Measurements from ENCODE around the gene LRRC58. TPM values are rescaled to one million over a fixed set of nuclear protein-coding genes. Genes with fewer than 3 reads are reported as not detected.
A peak's percentile ranks its signal among the peaks of the same experiment; 100 is the strongest.

LRRC58 gene
- polyA plus RNA-seq, 2 of the 4 experiments (the other 2 are of a cell fraction): 14.8 to 29.9 TPM

DNA sequence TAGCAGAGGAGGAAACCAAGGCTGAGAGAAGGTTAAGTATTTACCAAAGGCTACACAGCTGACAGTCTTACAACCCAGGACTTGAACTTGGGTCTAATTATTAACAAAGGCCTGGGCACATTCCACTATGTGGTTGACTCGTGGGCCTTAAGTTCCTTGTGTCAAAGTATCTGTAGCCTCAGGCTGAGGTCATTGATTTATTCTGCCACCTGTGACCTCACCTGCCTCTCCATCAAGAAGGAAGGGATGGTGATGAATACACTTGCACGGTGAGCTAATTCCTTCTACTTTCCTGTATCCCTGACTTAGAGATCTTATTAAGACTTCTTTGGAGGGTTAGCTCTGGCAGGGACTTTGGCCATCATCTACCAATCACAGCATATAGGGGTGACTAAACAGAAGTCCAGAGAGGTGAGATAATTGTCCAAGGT, 19.9 kb upstream of the LRRC58 start:
- ChIA-PET POLR2A (no interaction called here), CTCF (interaction anchor here (0.9 to 2.3 kb wide), 2 partner anchors 125 to 190 kb away, joined by 4 to 5 read pairs; no protein-coding TSS in a partner anchor)
- FAIRE-seq: no peak
- DNase-seq (ENCODE audit: low read depth in 1 of 2, low spot score in 1 of 2): no peak
- 12% methylated on average over 2 of the region's 2 CpGs for WGBS (ENCODE audit: missing lambda C conversion rate)
- no peak for ATAC-seq
- Histone ChIP-seq H3K4me3 (no peak overlapping the region), H3K4me1 (no peaks in the 10 kb centered on the region), H3K9me3 (no peaks in the 10 kb centered on the region), H3K27ac (no peak overlapping the region), H3K4me2 (no peak overlapping the region)
- no peak for TF ChIP-seq HOXB13 (CRISPR knock-in tag; IDR thresholded peaks at IDR 0.05; ENCODE audit: low read depth)
- TF ChIP-seq, protein P1, sequence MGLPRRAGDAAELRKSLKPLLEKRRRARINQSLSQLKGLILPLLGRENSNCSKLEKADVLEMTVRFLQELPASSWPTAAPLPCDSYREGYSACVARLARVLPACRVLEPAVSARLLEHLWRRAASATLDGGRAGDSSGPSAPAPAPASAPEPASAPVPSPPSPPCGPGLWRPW (IDR thresholded peaks at IDR 0.05): no peak
- TF ChIP-seq ESRRA (IDR thresholded peaks at IDR 0.05; ENCODE audit: borderline replicate concordance, low read length): no peak
- no peak for TF ChIP-seq PHF8 (IDR thresholded peaks at IDR 0.05; ENCODE audit: borderline replicate concordance, low read depth)
- TF ChIP-seq, protein P2, sequence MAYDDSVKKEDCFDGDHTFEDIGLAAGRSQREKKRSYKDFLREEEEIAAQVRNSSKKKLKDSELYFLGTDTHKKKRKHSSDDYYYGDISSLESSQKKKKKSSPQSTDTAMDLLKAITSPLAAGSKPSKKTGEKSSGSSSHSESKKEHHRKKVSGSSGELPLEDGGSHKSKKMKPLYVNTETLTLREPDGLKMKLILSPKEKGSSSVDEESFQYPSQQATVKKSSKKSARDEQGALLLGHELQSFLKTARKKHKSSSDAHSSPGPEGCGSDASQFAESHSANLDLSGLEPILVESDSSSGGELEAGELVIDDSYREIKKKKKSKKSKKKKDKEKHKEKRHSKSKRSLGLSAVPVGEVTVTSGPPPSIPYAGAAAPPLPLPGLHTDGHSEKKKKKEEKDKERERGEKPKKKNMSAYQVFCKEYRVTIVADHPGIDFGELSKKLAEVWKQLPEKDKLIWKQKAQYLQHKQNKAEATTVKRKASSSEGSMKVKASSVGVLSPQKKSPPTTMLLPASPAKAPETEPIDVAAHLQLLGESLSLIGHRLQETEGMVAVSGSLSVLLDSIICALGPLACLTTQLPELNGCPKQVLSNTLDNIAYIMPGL (CRISPR knock-in tag; IDR thresholded peaks at IDR 0.05; ENCODE audit: borderline replicate concordance): no peak
- TF ChIP-seq JUNB (IDR thresholded peaks at IDR 0.05): no peak

- H3K27ac ChIP-seq: no peak overlapping the region
- FAIRE-seq: no peak
- ChIA-PET CTCF (interaction anchor here (0.9 to 2.3 kb wide), 2 partner anchors 125 to 191 kb away, joined by 4 to 5 read pairs; no protein-coding TSS in a partner anchor), POLR2A (no interaction called here)
- 31% methylated on average over 3 of the region's 3 CpGs for WGBS (ENCODE audit: missing lambda C conversion rate)
- ATAC-seq: no peak
- no peak for DNase-seq (ENCODE audit: low read depth in 1 of 2, low spot score in 1 of 2)
- TF ChIP-seq GATA3 (IDR thresholded peaks at IDR 0.05; ENCODE audit: borderline replicate concordance) (no peak), HOXB13 (CRISPR knock-in tag; IDR thresholded peaks at IDR 0.05; ENCODE audit: low read depth) (no peak), ZFP36 (IDR thresholded peaks at IDR 0.05; ENCODE audit: borderline replicate concordance, partially characterized antibody) (no peak)
- no peaks in the 10 kb centered on the region for H3K4me1 ChIP-seq
- H3K9me3 ChIP-seq: no peaks in the 10 kb centered on the region
- no peak overlapping the region for H3K4me2 ChIP-seq
- H3K4me3 ChIP-seq: no peak overlapping the region
Observed at GRCh38 chr3:120368172-120368571, 19.0 kb upstream of the LRRC58 start.

GRCh38 chr3:120364821-120365220, 15.7 kb upstream of the LRRC58 start:
- TF ChIP-seq JUN (IDR thresholded peaks at IDR 0.05) (no peak), POLR2AphosphoS2 (conservative IDR thresholded peaks at IDR 0.05; ENCODE audit: low read length) (no peak), NR3C1 (IDR thresholded peaks at IDR 0.05) (no peak), HEYL (CRISPR knock-in tag; IDR thresholded peaks at IDR 0.05) (no peak)
- ChIA-PET CTCF (interaction anchor here (0.6 kb wide), 2 partner anchors 66 to 1798 kb away, joined by 3 read pairs; no protein-coding TSS in a partner anchor), POLR2A (no interaction called here)

DNA sequence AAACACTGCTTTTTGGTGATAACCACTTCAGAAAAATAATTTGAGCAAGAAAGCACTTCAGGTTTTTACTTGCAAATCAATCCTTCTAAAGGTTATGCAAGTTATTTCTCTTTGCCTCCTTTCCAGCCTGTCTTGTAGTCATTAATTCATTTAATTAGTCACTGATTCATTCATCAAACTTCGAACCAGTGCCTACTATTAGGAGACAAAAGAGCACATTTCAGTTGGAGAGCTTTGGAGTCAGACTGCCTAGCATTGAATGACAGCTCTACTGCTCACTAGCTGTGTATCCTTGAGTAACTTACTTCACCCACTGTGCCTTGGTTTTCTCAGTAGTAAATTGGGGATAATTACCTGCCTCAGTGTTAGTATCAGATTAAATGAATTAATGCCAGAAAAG, 14.9 kb upstream of the LRRC58 start:
- Histone ChIP-seq H3K4me2 (no peak overlapping the region), H3K9me3 (no peaks in the 10 kb centered on the region), H3K4me3 (no peak overlapping the region), H3K4me1 (no peaks in the 10 kb centered on the region), H3K27ac (no peak overlapping the region)
- WGBS (ENCODE audit: missing lambda C conversion rate): 10% methylated on average over 1 of the region's 1 CpG
- POLR2A ChIA-PET: no interaction called here
- DNase-seq (ENCODE audit: low read depth in 1 of 2, low spot score in 1 of 2) (no peak), ATAC-seq (no peak), FAIRE-seq (no peak)
- CTCF ChIA-PET: interaction anchor here (0.6 to 0.9 kb wide), 2 partner anchors 94 to 1799 kb away, joined by 3 to 5 read pairs; no protein-coding TSS in a partner anchor
- TF ChIP-seq SREBF2 (IDR thresholded peaks at IDR 0.05) (no peak), CHD2 (IDR thresholded peaks at IDR 0.05; ENCODE audit: low read length, partially characterized antibody) (no peak), EHF (CRISPR knock-in tag; IDR thresholded peaks at IDR 0.05) (no peak), ZSCAN20 (CRISPR knock-in tag; IDR thresholded peaks at IDR 0.05) (no peak), TP53 (CRISPR knock-in tag; IDR thresholded peaks at IDR 0.05) (no peak), MYC (IDR thresholded peaks at IDR 0.05; ENCODE audit: borderline replicate concordance, low read length) (no peak), HDAC2 (IDR thresholded peaks at IDR 0.05) (no peak), NR3C1 (IDR thresholded peaks at IDR 0.05) (no peak), ZNF302 (CRISPR knock-in tag; IDR thresholded peaks at IDR 0.05) (no peak), HOXB13 (CRISPR knock-in tag; IDR thresholded peaks at IDR 0.05; ENCODE audit: low read depth) (no peak), CBX2 (IDR thresholded peaks at IDR 0.05; ENCODE audit: borderline replicate concordance, low read depth) (no peak)
- TF ChIP-seq, protein P1 (IDR thresholded peaks at IDR 0.05): no peak

More at GRCh38 chr3:120364821-120365220, 15.7 kb upstream of the LRRC58 start:
- H3K9me3 ChIP-seq: no peaks in the 10 kb centered on the region
- FAIRE-seq (no peak), DNase-seq (ENCODE audit: low read depth in 1 of 2, low spot score in 1 of 2) (no peak), ATAC-seq (peak in 1 of 2 experiments; percentile 43; a peak in 2 of 6 replicates)
- H3K27ac ChIP-seq: no peak overlapping the region
- no peak overlapping the region for H3K4me2 ChIP-seq
- no peaks in the 10 kb centered on the region for H3K4me1 ChIP-seq
- no peak overlapping the region for H3K4me3 ChIP-seq
- WGBS (ENCODE audit: missing lambda C conversion rate): 0% methylated on average over 1 of the region's 1 CpG

All from A549 (cell line).